Stimulated activated CD8-positive, alpha-beta memory T cell treated with anti-CD3 and anti-CD28 coated beads, Interleukin-12 subunit alpha, Interleukin-12 subunit beta, amount 100 ng/mL, for 24 hours (primary cell): Measurements from ENCODE around the gene NFIL3.
"Not testable (repeated sequence)": the region's sequence is repeated elsewhere in the genome, so short reads cannot be mapped to it uniquely, and the experiment has no call there.

Experiments
- DNase-seq: peaks from one replicate; pipeline ENCODE4 v3.0.0-alpha.2; 2020; ENCODE audit errors: extremely low read depth

Gene NFIL3

GRCh38 chr9:91395106-91395552 lies 28.5 kb downstream of the NFIL3 start:
- DNase-seq, result no peak

- DNase-seq, result no peak
These were observed 29.8 kb downstream of the NFIL3 start for GRCh38 chr9:91393826-91394225.

GRCh38 chr9:91392435-91392834 lies 31.2 kb downstream of the NFIL3 start:
- DNase-seq, result no peak

- DNase-seq, result no peak
These were observed 31.8 kb downstream of the NFIL3 start for GRCh38 chr9:91391818-91392217.

- no peak for DNase-seq
These were observed 32.2 kb downstream of the NFIL3 start for GRCh38 chr9:91391412-91391811.

- DNase-seq, result not testable (repeated sequence)
These were observed 33.9 kb downstream of the NFIL3 start for GRCh38 chr9:91389686-91390085.

- no peak for DNase-seq
These were observed 36.9 kb downstream of the NFIL3 start for GRCh38 chr9:91386765-91387164.

- DNase-seq, result no peak
These were observed 38.7 kb downstream of the NFIL3 start for GRCh38 chr9:91384954-91385353.

- DNase-seq, result no peak
These were observed 40.1 kb downstream of the NFIL3 start for GRCh38 chr9:91383577-91383976.

GRCh38 chr9:91382298-91382697 lies 41.3 kb downstream of the NFIL3 start:
- no peak for DNase-seq

GRCh38 chr9:91379426-91379825 lies 44.2 kb downstream of the NFIL3 start:
- no peak for DNase-seq

- no peak for DNase-seq
These were observed 44.9 kb downstream of the NFIL3 start for GRCh38 chr9:91378695-91379127.

GRCh38 chr9:91378054-91378453 lies 45.6 kb downstream of the NFIL3 start:
- not testable (repeated sequence) for DNase-seq

- no peak for DNase-seq
These were observed 47.4 kb downstream of the NFIL3 start for GRCh38 chr9:91376239-91376638.

- no peak for DNase-seq
These were observed 48.7 kb downstream of the NFIL3 start for GRCh38 chr9:91374939-91375338.

- DNase-seq, result no peak
These were observed 51.7 kb downstream of the NFIL3 start for GRCh38 chr9:91371894-91372293.

- DNase-seq, result not testable (repeated sequence)
These were observed 53.6 kb downstream of the NFIL3 start for GRCh38 chr9:91370006-91370405.

- DNase-seq, result no peak
These were observed 58.9 kb downstream of the NFIL3 start for GRCh38 chr9:91364702-91365101.

- DNase-seq, result no peak
These were observed 59.6 kb downstream of the NFIL3 start for GRCh38 chr9:91364005-91364404.

GRCh38 chr9:91362051-91362611 lies 61.5 kb downstream of the NFIL3 start:
- DNase-seq, result no peak

- peak; percentile 64 for DNase-seq
These were observed 62.2 kb downstream of the NFIL3 start, which contains the start of gene AUH for GRCh38 chr9:91361291-91362050. Gene AUH, minus strand, starts transcription at chr9:91361918. Its CDS starts 29 bp downstream, at chr9:91361889.

GRCh38 chr9:91360551-91361290 lies 62.9 kb downstream of the NFIL3 start:
- no peak for DNase-seq
